GM21528 (cell line): ENCODE results near the gene FBXL15.

Experiments used
- ATAC-seq: cut with Tn5 transposase; IDR thresholded peaks from one replicate; pipeline ENCODE4 v1.9.1; 2021; ENCODE audit warnings: mild to moderate bottlenecking, moderate library complexity; ENCODE audit not compliant: unreplicated experiment, low FRiP score

Gene FBXL15

DNA sequence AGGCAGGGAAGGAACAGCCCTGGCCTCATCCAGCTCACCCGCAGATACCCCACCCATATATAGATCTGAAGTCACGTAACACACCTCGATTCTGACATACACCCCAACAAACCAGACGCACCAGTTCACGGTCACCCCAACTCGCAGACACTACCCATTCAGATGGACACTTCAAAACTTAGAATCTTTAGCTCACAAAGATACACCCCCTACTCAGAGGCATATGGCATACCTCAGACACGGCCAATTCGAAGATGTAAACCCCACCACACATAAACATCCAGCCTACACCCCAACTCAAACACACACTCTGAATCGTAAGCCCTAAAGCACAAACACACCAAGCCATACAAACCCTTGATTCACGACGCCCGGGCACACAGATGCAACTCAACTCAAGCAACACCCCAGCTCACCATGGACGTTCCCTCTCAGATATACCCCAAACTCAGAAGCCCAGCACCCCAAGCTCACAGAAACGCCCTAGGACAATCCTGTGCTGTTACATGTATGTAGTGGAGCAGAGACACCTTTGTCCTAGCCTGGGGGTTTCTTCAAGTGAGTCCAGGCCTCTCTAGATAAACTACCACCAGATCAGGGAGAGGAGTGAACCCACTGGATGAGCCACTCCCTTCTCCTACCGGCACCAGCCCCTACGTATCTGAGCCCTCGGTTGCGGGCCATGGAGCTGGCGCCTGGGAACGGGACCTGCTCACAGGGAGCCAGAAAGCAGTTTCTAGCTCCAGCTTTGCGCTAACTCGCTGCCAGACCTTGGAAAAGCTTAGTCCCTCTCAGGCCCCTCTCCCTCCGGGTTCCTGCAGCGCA lies 10.8 kb upstream of the FBXL15 start:
- ATAC-seq, result no peak

DNA sequence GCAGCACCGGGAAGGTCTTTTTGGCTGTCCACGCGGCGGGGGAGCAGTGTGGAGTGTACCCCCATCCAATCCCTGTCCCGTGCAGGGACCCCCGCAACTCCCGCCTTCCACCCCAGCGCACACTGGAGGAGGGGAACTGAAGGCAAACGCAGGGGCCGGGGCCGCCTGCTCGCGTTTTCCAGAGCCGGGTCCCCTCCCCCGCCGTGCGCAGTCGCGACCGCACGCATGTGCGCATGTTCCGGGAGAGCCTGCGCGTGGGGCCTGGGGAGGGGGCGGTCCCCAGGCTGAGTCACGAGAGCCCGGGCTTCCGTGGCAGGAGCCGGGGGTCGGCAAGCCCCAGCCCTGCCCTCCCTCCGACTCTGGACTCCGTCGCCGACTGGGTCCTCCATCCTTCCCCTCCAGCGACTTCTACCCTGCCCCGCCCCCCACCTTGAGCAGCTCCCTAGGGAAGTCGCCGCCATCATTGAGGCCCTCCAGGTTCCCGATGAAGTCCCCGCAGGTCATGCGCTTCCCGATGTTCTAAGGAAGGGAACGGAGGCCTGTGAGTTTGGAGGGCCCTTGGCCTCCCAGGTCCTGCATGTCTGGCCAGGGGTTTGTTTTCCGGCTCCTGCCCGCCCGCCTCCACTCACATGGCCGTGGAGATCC lies 10.1 kb upstream of the FBXL15 start:
- no peak for ATAC-seq

DNA sequence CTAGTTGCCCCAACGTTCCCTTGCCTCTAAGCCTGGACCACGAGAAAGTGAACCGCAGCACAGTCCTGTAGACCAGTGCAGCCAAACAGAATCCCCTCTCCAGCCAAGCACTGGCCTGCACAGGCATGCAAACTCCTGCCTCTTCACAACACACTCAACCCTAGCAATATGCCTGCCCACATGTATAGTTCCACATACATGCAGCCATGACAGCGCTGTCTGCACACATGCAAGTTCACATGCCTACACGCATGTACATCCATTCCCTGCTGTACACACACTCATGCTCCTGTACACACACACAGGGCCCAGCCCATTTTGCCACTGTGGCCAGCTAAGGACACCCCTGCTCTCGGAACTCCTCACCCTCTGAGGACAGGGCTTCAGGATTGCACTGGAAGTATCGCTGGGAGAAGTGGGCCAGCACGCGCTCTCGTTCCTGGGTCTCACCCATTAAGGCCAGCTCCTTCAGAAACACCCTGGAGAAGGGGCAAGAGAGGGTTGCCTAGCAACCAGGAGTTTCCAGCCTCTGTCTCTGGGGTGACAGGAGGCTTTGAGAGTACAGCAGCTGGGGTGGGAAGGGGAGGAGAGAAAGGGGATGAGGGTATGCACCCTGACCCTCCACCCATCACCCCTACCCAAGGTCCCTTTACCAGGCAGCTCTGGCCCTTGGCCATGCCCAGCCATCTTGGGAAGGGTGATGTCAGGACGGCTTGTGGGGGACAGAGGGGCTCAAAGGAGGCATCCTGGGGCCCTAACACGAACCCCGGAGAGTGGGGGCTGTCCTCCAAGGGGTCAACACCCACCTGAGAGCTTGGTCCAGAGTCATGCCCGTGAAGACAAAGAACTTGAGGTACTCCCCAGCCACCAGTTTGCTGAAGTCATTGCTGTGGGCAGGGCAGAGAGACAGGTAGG lies 9.0 kb upstream of the FBXL15 start:
- ATAC-seq, result no peak

DNA sequence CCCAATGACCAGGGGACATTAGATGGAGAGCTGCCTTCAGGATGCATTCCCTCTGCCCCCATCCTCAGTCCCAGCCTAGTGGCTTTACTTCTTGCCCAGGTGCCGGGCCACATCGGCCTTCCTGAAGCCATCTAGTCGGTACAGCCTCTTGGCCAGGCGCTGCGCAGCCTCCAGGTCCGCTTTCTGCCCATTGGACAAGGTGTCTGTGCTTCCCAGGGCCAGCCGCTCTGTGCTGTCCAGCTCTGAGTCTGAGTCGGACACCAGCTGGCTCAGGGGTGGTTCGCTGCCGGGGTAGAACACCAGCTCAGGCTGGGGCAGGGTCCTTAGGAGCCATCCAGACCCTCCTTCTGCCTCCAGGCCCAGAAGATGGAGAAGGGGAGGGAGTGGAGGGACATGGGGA lies 8.3 kb upstream of the FBXL15 start:
- no peak for ATAC-seq

DNA sequence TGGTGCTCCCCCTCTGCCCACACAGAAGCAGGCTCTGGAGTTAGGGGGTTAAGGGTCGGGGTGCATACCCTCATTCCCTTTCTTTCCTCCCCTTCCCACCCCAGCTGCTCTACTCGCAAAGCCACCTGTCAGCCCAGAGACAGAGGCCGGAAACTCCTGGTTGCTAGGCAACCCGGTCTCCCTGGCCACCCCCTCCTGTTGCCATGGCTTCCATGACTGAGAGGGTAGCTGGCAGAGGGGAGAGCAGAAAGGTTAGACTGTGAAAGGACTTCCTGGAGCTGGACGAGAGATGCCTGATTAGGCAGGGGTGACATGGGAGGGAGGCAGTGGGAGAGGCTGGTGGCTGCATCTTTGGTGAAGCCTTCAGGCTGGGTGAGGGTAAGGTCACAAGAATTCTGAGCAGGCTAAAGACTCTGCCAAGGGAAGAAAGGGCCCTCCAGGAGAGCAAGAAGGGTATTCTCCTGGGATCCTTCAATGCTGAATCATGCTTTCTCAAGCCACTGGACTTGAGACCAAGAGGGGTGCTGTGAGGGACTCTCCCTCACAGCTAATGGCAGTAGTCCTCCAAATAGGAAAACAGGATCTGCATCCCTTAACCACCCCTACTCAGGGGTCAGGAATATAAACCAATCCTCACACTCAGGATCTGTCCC lies 7.5 kb upstream of the FBXL15 start:
- no peak for ATAC-seq

DNA sequence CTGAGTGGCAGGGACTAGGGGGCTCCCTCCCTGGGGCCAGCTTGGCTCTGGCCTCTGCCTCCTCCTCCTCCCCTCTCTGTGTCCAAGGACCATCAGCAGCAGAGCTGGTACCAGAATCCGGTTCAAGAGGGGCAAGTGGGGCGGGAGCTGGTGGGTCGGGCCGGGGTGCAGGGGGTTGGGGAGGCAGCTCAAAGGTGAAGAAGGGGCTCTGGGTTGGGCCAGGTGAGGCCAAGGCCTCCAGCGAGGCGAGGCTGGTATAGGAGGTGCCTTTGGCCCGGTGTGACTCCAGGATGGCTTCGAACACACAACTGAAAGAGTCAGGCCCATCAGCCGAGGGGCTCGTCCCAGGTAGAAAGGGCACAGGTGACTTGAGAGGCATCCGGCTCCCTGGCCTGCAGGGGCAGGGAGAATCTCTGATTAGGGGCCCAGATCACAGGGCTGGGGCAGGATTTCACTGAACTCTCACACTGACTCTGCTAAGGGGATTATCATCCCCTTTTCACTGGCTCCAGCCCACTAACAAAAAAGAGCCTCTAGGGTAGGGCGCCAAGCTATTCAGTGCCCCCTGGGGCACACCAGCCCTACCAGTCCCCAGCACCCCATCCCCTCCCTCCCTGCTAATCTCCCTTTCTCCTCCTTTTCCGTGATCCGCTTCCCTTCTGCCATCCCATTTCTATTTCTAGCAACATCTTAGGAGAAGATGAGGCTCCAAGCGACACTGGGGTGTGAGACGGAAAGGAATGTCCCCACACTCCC lies 6.7 kb upstream of the FBXL15 start:
- ATAC-seq, result no peak

DNA sequence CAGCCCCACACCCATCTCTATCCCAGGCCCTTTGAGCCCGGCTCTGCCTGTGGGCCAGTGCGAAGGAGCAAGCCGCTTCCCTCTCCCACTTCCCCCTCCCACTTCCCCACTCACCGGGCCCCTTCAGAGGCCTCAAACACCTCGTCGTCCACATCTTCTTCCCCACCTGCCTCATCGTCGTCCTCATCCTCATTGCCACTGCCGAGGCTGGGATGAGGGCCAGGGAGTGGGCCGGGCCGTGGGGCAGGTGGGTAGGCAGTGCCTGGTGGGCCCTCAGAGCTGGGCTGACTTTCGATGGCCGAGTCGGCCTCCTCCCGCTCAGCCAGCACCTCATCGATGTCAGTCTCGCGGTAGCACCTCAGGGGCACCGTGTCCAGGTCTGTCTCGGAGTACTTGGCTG lies 5.9 kb upstream of the FBXL15 start:
- no peak for ATAC-seq

DNA sequence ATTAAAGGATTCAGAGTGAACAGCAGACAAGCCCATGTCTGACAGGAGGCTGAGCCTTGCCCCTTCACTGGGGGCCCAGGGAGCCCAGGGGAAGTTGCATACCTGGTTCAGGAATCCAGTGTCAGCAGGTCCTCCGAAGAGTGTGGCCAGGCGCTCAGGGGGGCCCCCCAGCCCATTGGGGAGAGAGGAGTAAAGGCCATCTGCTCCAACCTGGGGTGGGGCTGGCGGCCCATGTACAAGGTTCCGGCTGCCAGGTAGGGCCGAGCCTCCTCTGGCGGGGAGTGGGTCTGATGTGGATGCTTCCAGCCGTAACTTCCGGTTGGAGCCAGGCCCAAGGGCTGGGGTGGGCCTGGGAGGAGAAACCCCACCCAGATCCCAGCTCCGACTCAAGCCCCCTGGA lies 4.4 kb upstream of the FBXL15 start:
- no peak for ATAC-seq

DNA sequence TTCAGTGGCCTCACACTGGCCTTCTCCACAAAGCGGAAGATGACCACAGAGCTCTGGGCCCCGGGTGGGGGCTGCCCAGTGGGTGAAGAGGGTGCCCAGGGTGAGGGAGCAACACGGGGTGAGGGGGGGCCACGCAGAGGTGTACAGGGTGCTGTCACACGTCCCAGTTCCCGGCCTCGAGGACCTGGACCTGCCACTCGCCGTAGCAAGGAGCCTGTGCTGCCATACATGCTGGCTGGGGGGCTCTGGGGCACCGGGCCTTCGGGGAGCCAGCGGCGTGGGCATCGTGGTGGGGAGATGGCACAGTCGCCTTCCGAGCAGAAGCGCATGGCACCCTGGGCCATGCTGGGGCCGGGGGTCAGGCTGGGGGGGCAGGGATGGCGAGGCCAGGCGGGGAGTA lies 3.9 kb upstream of the FBXL15 start:
- no peak for ATAC-seq

DNA sequence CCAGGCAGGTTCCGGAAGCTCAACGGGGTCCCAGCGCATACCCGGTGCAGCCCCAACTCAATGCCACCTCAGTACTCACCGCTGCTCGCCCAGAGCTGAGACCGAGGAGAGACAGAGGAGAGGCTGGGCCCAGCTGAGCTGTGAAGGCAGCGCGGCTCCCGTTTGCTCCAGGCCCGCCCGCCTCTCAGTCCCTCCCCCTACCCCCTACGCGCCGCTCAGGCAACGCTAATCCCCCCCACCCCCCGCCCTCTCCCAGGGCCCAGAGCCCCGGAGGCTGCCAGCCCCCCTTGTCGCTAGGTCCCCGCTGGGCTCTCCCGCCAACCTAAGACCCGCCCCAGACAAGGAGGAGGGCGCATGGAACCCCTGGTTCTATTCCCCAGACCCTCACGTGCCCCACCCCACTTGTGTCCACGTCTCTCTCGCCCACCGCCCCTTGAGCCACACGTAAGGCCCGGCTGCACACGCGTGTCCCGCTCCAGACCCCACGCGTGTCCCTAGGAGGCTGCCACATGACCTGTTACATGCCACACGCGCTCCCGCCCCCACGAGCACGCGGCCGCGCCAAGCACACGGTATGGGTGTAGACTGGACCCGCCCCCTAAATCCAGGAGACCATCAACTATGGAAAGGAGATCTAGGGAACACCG lies 1.9 kb upstream of the FBXL15 start, which contains the start of gene PSD:
Gene PSD (minus strand): TSS at position 164 of the 647 bp plus-strand sequence. CDS start 1,747 bp downstream, outside the sequence.
- no peak for ATAC-seq

DNA sequence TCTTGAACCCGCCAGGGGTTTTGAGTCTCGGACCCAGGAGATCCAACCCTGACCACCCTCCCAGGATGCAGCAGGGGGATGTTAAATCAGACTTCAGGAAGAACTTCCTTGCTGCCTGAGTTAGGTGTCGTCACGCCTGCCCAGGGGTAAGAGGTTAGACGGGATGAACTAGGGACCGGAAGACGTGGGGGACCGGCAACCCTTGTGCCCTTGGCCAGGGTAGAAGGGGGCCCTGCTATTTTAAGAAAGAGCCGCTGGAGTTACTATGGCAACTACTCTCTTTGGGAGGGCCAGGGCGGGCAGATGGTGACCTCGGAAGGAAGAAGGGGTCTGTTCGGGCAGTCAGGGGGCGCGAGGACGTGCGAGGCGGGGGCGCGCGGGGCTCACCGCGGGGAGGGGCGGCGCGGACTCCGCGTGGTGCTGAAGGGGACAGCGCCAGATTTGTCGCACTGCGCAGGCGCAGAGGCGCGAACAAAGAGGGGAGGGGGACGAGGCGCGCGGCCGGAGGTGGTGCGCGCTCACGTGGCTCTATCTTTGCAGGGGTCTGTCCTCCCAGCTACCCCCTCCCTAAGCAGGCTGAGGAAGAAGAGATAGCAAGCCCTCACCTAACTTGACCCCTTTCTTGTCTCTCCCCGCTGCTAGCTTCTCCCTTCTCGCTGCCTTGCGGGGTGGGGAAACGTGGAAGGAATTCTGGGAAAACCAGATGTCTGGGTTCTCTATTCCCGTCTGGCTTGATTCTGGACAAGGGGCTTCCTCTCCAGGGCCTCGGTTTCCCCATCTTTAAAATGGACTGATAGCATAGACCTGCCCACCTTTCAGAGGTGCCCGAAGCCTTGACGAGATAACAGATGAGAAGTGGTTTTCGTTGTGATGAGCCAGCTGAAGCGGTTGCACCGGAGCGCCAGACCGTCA lies 1.1 kb upstream of the FBXL15 start:
- no peak for ATAC-seq

DNA sequence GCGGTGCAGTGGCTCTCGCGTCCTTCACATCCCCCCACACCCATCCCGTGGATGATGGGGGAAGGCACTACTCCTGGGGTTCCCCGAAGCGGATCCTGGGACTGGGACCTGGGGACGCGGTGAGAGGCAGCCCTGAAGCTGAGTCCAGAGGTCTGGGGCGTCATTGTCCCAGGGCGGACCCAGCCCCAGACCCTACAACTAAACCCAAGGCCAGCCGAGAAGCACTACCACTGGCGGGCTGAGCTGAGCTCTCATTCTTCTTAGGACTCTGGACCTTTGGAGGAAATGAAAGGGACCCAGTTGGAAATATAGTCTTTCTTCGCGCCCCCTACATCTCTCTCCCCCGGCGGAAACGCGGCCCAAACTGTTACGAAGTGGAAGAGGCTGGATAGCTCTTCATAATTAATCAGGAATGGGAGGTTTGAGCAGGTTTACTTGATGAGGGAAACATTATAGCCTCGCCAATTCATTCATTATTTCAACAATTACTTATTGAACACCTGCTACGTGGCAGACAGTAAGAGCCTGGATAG lies 389 bp upstream of the FBXL15 start:
- ATAC-seq, result no peak

DNA sequence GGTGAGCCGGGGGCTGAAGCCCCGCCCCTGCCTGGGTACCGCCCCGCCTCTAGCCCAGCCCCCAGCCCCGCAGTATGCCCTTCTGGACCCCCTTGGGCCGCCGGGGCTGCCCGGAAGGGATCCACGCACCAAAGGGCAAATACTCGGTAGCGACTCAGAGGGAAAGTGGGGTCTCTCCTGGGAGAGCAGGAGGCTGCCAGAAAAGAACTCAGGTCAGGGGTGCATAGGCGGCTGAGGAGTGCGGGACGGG lies 796 bp downstream of the FBXL15 start:
- ATAC-seq, result peak; percentile 21

DNA sequence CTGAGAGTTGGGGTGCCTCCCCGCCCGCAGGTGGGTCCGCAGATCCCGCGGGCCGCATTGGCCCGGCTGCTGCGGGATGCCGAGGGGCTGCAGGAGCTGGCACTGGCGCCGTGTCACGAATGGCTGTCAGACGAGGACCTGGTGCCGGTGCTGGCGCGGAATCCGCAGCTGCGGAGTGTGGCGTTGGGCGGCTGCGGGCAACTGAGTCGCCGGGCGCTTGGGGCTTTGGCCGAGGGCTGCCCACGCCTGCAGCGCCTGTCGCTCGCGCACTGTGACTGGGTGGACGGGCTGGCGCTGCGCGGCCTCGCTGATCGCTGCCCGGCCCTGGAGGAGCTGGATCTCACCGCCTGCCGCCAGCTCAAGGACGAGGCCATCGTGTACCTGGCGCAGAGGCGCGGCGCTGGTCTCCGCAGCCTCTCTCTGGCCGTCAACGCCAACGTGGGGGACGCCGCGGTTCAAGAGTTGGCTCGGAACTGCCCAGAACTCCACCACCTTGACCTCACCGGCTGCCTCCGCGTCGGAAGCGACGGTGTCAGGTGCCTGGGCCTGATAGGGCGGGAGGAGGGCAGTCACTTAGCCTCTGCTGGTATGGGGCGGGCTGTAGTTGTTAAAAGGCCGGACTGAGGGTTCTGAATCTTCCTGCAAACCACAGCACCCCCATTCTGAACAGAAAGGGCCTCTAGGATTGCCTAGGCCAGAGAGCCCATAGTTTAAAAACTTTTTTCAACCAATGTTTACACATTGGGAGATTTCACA lies 1.3 kb downstream of the FBXL15 start:
- ATAC-seq, result peak; percentile 2

DNA sequence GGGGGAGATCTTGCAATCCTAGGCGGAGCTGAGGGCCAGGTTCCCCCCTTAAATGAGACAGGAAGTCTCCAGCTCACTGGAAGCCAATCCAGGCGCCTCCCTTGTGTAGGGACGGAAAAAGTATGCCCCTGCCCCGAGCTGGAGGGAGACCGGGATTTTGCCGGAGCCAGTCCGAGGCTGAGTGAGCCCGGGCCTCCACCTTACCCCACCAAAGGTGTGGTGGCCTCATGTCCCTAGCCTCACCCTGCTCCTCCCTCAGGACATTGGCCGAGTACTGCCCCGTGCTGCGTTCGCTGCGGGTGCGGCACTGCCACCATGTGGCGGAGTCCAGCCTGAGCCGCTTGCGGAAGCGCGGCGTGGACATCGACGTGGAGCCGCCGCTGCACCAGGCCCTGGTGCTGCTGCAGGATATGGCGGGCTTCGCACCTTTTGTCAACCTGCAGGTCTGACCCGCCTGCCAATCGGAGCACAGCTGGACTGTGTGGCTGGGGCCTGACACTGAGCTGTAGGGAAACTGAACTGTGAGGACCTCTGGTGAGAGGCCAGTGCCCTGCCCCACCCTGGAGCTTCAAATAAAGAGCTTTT lies 2.0 kb downstream of the FBXL15 start:
- no peak for ATAC-seq

DNA sequence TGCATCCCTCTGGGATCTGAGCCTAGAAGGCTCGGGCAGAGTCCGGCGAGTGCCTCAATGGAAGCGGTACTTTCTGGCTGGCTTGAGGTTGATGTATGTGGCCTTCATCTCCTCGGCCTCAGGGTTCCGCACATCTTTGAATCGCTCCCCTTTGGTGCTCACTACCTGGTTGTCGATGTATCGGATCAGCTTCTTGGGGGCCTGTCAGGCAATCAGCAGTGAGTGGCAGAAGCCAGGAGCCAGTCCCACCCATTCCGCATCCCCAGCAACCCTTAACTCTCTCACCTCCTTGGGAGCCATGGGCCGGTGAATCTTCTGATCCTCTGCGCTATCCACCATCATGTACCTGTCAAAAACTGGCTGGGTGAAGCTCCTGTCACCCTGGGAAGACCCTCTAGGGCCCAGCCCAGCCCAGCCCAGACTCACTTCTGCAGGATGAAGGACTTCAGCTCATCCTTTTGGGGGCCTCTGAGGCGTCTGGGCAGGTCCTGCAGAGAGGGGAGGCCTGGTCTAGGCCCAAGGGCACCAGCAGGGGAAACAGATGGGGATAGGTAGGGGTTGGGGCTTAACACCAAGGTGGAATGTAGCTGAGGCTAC lies 2.8 kb downstream of the FBXL15 start:
- ATAC-seq, result no peak

DNA sequence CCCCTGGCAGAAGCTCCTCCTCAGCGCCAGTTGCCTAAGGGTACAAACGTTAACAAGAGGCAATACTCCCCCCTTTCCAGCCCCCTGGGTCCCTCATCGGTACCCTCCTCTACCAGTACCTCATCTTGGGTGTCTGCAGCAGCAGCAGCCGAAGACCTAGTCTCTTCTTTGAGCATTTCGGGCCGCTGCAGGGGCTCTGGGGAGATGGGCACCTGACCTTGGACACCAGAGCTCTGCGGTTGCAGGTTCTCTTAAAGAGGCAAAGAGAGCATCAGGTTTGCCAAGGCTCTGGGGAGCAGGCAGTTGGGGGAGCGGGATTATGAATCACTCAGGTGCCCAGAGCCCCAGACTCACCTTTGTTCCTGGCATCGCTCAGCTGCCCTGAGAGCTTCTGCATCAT lies 3.5 kb downstream of the FBXL15 start:
- no peak for ATAC-seq
